ENCODE results near the gene NOXO1.
A peak's percentile ranks its signal among the peaks of the same experiment; 100 is the strongest.

Gene NOXO1

GRCh38 chr16:1981398-1981836, at the start of gene NOXO1:
Gene NOXO1 (minus strand): TSS chr16:1981469. CDS start chr16:1981179, 290 bp downstream.
- Histone ChIP-seq H3K27ac (no peak within 1 kb of the TSS), H3K4me3 (no peak within 1 kb of the TSS)

GRCh38 chr16:2030036-2030435, 48.8 kb upstream of the NOXO1 start:
- H3K27ac ChIP-seq: peak overlapping the region in 4 of 21 experiments; percentile 8 to 45 (median 17)
- no peak overlapping the region for H3K4me3 ChIP-seq

- Histone ChIP-seq H3K27ac (no peak overlapping the region), H3K4me3 (no peak overlapping the region)
Observed at GRCh38 chr16:2029350-2029749, 48.1 kb upstream of the NOXO1 start.

GRCh38 chr16:2028620-2029220, 47.5 kb upstream of the NOXO1 start:
- Histone ChIP-seq H3K4me3 (peak overlapping the region in 1 of 7 experiments; percentile 69), H3K27ac (no peak overlapping the region)

- Histone ChIP-seq H3K27ac (peak overlapping the region in 2 of 21 experiments; percentile 17 to 35), H3K4me3 (peak overlapping the region in 5 of 7 experiments; percentile 52 to 69 (median 58))
Observed at GRCh38 chr16:2028146-2028545, 46.9 kb upstream of the NOXO1 start.

GRCh38 chr16:2027024-2028010, 46.0 kb upstream of the NOXO1 start:
- Histone ChIP-seq H3K4me3 (peak overlapping the region; percentile 52 to 69 (median 56)), H3K27ac (peak overlapping the region in 16 of 21 experiments; percentile 17 to 79 (median 63))

GRCh38 chr16:2026461-2027023, 45.3 kb upstream of the NOXO1 start, which contains the start of gene NHERF2:
Gene NHERF2 (plus strand): TSS chr16:2026902. CDS start chr16:2027006, 104 bp downstream.
- Histone ChIP-seq H3K27ac (peak within 1 kb of the TSS in 16 of 21 experiments; percentile 17 to 79 (median 65)), H3K4me3 (peak within 1 kb of the TSS; percentile 52 to 69 (median 56))

- H3K4me3 ChIP-seq: peak overlapping the region in 5 of 7 experiments; percentile 9 to 69 (median 54)
- H3K27ac ChIP-seq: peak overlapping the region in 7 of 21 experiments; percentile 6 to 66 (median 37)
Observed at GRCh38 chr16:2025878-2026460, 44.7 kb upstream of the NOXO1 start.

- Histone ChIP-seq H3K4me3 (no peak overlapping the region), H3K27ac (no peak overlapping the region)
Observed at GRCh38 chr16:2025251-2025650, 44.0 kb upstream of the NOXO1 start.

- Histone ChIP-seq H3K4me3 (no peak overlapping the region), H3K27ac (peak overlapping the region in 13 of 21 experiments; percentile 22 to 85 (median 59))
Observed at GRCh38 chr16:2024032-2024420, 42.8 kb upstream of the NOXO1 start.

- H3K4me3 ChIP-seq: peak overlapping the region in 6 of 7 experiments; percentile 3 to 24 (median 14)
- peak overlapping the region in 17 of 21 experiments; percentile 21 to 85 (median 59) for H3K27ac ChIP-seq
Observed at GRCh38 chr16:2023092-2024031, 42.1 kb upstream of the NOXO1 start.

GRCh38 chr16:2022723-2023091, 41.4 kb upstream of the NOXO1 start:
- peak overlapping the region in 6 of 7 experiments; percentile 3 to 24 (median 14) for H3K4me3 ChIP-seq
- H3K27ac ChIP-seq: peak overlapping the region in 3 of 21 experiments; percentile 21 to 48 (median 45)

- Histone ChIP-seq H3K27ac (no peak overlapping the region), H3K4me3 (peak overlapping the region in 2 of 7 experiments; percentile 21 to 28)
Observed at GRCh38 chr16:2019921-2020831, 38.9 kb upstream of the NOXO1 start.

GRCh38 chr16:2019518-2019920, 38.2 kb upstream of the NOXO1 start, which contains the start of gene NPW:
Gene NPW (plus strand): TSS chr16:2019785.
- Histone ChIP-seq H3K4me3 (peak within 1 kb of the TSS in 2 of 7 experiments; percentile 21 to 28), H3K27ac (no peak within 1 kb of the TSS)

- H3K4me3 ChIP-seq: no peak overlapping the region
- H3K27ac ChIP-seq: peak overlapping the region in 1 of 21 experiments; percentile 79
Observed at GRCh38 chr16:2016407-2016922, 35.2 kb upstream of the NOXO1 start.

GRCh38 chr16:2015947-2016208, 34.6 kb upstream of the NOXO1 start:
- Histone ChIP-seq H3K27ac (peak overlapping the region in 10 of 21 experiments; percentile 22 to 79 (median 50)), H3K4me3 (no peak overlapping the region)

All from skin epidermis (tissue), 12 donors.